Chondrocyte (in vitro differentiated cells): ENCODE data around the gene BRD9. TPM values are rescaled to one million over a fixed set of nuclear protein-coding genes. Genes with fewer than 3 reads are reported as not detected.
"Not testable (repeated sequence)": the region's sequence is repeated elsewhere in the genome, so short reads cannot be mapped to it uniquely, and the experiment has no call there.

Source experiments
- DNase-seq: peaks from one replicate; pipeline ENCODE4 v3.0.0; 2021; ENCODE audit warnings: mixed read lengths, low spot score
- H3K27ac Mint-ChIP-seq: one replicate; pipeline ENCODE4 v1.8.0; 2021; ENCODE audit warnings: mild to moderate bottlenecking, moderate library complexity, mixed read lengths; ENCODE audit not compliant: unreplicated experiment
- H3K27me3 Mint-ChIP-seq: 2 replicates; pipeline ENCODE4 v1.8.0; 2021; ENCODE audit warnings: low read depth, mixed read lengths
- H3K36me3 Mint-ChIP-seq: 2 replicates; pipeline ENCODE4 v1.8.0; 2021; ENCODE audit warnings: low read depth, mixed read lengths
- H3K4me1 Mint-ChIP-seq: 2 replicates; pipeline ENCODE4 v1.8.0; 2021; ENCODE audit warnings: low read depth, mild to moderate bottlenecking, mixed read lengths
- H3K4me3 Mint-ChIP-seq: one replicate; pipeline ENCODE4 v1.8.0; 2021; ENCODE audit warnings: mild to moderate bottlenecking, moderate library complexity, mixed read lengths; ENCODE audit not compliant: unreplicated experiment
- H3K9me3 Mint-ChIP-seq: 2 replicates; pipeline ENCODE4 v1.8.0; 2021; ENCODE audit warnings: low read depth, mixed read lengths
- CTCF ChIP-seq: fragments of 200-600 bp; sonication (generic); IDR thresholded peaks from 2 replicates; pipeline ENCODE4 v1.5.0; 2021; ENCODE audit warnings: antibody characterized with exemption, mild to moderate bottlenecking, moderate library complexity
- total RNA-seq: library from RNA; stranded (reverse); gene quantifications from 3 replicates; pipeline ENCODE4 v1.2.1, GENCODE V29; 2021

The BRD9 gene
- total RNA-seq, 1 donor from 2014 or later: 26.5 TPM

- H3K27me3 Mint-ChIP-seq: peaks cover 18% of the 10 kb centered on the region
- H3K36me3 Mint-ChIP-seq: no peaks in the 10 kb centered on the region
- no peaks in the 10 kb centered on the region for H3K9me3 Mint-ChIP-seq
- no peak overlapping the region for H3K27ac Mint-ChIP-seq
- no peak overlapping the region for H3K4me3 Mint-ChIP-seq
- TF ChIP-seq CTCF: no peak
- no peaks in the 10 kb centered on the region for H3K4me1 Mint-ChIP-seq
- DNase-seq: peak; percentile 82
Measured at GRCh38 chr5:854217-854616, 38.4 kb downstream of the BRD9 start.

- DNase-seq: peak; percentile 66
- H3K27ac Mint-ChIP-seq, H3K36me3 Mint-ChIP-seq, H3K9me3 Mint-ChIP-seq, H3K4me3 Mint-ChIP-seq, H3K4me1 Mint-ChIP-seq: not testable (repeated sequence)
- peaks cover 18% of the 10 kb centered on the region for H3K27me3 Mint-ChIP-seq
Measured at GRCh38 chr5:853416-854090, 39.0 kb downstream of the BRD9 start.

DNA sequence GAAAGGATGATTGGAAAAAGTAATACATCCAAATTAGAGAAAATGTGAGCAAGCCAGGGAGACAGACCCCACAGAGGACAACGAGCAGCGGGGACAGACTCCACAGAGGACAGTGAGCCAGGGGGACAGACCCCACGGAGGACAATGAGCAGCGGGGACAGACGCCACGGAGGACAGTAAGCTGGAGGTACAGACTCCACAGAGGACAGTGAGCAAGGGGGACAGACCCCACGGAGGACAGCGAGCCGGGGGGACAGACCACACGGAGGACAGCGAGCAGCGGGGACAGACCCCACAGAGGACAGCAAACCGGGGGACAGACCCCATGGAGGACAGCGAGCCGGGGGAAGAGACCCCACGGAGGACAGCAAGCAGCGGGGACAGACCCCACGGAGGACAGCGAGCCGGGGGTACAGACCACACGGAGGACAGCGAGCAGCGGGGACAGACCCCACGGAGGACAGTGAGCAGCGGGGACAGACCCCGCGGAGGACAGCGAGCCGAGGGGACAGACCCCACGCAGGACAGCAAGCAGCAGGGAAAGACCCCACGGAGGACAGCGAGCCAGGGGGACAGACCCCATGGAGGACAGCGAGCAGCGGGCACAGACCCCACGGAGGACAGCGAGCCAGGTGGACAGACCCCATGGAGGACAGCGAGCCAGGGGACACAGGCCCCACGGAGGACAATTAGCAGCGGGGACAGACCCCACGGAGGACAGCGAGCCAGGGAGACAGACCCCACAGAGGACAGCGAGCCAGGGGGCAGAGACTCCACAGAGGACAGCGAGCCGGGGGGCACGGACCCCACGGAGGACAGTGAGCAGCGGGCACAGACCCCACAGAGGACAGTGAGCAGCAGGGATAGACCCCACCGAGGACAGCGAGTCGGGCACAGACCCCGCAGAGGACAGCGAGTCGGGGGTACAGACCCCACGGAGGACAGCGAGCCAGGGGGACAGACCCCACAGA lies 39.9 kb downstream of the BRD9 start:
- Mint-ChIP-seq H3K27me3 (peaks cover 18% of the 10 kb centered on the region), H3K9me3 (no peaks in the 10 kb centered on the region), H3K4me3 (no peak overlapping the region), H3K27ac (no peak overlapping the region), H3K36me3 (no peaks in the 10 kb centered on the region), H3K4me1 (no peaks in the 10 kb centered on the region)
- DNase-seq: peak; percentile 88
- TF ChIP-seq CTCF: no peak

DNA sequence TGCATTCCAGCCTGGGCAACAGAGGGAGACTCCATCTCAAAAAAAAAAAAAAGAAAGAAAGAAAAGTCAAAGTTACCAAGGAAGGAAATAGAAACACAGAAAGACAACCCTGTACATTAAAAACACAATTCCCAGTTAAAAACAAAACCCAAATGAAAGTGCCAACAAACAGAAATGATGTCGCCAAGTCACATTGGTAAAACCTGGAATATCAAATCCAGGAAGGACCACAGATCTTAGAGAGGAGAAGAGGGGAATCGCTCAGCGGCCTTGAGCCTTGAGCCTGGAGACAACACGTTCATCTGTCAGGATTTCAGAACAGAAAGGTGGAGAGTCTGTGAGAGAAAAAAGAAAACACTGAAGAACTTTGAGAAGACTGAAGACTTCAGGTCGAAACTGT lies 40.6 kb downstream of the BRD9 start:
- Mint-ChIP-seq H3K27me3 (peaks cover 18% of the 10 kb centered on the region), H3K4me1 (no peaks in the 10 kb centered on the region), H3K4me3 (no peak overlapping the region), H3K9me3 (no peaks in the 10 kb centered on the region), H3K36me3 (no peaks in the 10 kb centered on the region), H3K27ac (no peak overlapping the region)
- DNase-seq: peak; percentile 28
- no peak for TF ChIP-seq CTCF

- no peaks in the 10 kb centered on the region for H3K36me3 Mint-ChIP-seq
- H3K9me3 Mint-ChIP-seq: no peaks in the 10 kb centered on the region
- H3K27ac Mint-ChIP-seq: no peak overlapping the region
- no peak overlapping the region for H3K4me3 Mint-ChIP-seq
- no peaks in the 10 kb centered on the region for H3K4me1 Mint-ChIP-seq
- TF ChIP-seq CTCF: no peak
- peaks cover 21% of the 10 kb centered on the region for H3K27me3 Mint-ChIP-seq
- peak; percentile 59 for DNase-seq
Measured at GRCh38 chr5:851553-851952, 41.0 kb downstream of the BRD9 start.
